HL-60 (cell line): ENCODE data around the gene DOCK6.

Experiments
- CTCF ChIP-seq: IDR thresholded peaks from one replicate; pipeline ENCODE4 v1.5.1; 2011; ENCODE audit warnings: low read length, control low read depth, inconsistent platforms; ENCODE audit not compliant: insufficient read depth
- GABPA ChIP-seq: IDR thresholded peaks from 2 replicates; pipeline ENCODE4 v1.6.1; 2012; ENCODE audit warnings: low read depth
- POLR2AphosphoS5 ChIP-seq: IDR thresholded peaks from 2 replicates; pipeline ENCODE4 v1.6.1; 2012; ENCODE audit warnings: low read depth
- REST ChIP-seq: IDR thresholded peaks from 2 replicates; pipeline ENCODE4 v1.6.1; 2012; ENCODE audit warnings: low read depth; ENCODE audit not compliant: insufficient replicate concordance

- TF ChIP-seq POLR2AphosphoS5 (no peak), CTCF (no peak), GABPA (no peak), REST (no peak)
Measured at GRCh38 chr19:11236324-11237301, 25.7 kb downstream of the DOCK6 start.
